ENCODE data around the gene ARHGAP30. TPM values are rescaled to one million over a fixed set of nuclear protein-coding genes. Genes with fewer than 3 reads are reported as not detected.
"Not testable (repeated sequence)": the region's sequence is repeated elsewhere in the genome, so short reads cannot be mapped to it uniquely, and the experiment has no call there.

The ARHGAP30 gene
- polyA plus RNA-seq, 1 of the 3 experiments (the other 2 are of a cell fraction) = not detected

- H3K27ac ChIP-seq (ENCODE audit: low read depth in 2 of 2, low read length in 1 of 2); H3K36me3 ChIP-seq (replicated peaks in 1 of 2; ENCODE audit: control insufficient read depth in 1 of 2, insufficient read depth in 2 of 2, low read length in 1 of 2); H3K4me3 ChIP-seq (ENCODE audit: low read depth in 2 of 2, low read length in 1 of 2); POLR2A ChIA-PET; H2AFZ ChIP-seq (ENCODE audit: low read depth); H3K27me3 ChIP-seq (ENCODE audit: insufficient read depth); H3K9me2 ChIP-seq; H4K20me1 ChIP-seq (ENCODE audit: insufficient read depth); H3K4me1 ChIP-seq (ENCODE audit: control insufficient read depth in 1 of 2, insufficient read depth in 2 of 2, low read depth in 1 of 2, low read length in 1 of 2); H3F3A ChIP-seq (replicated peaks; ENCODE audit: insufficient read depth); H3K9ac ChIP-seq; CTCF ChIA-PET; DNase-seq; H3K79me2 ChIP-seq (ENCODE audit: insufficient read depth); H3K4me2 ChIP-seq; H3K9me3 ChIP-seq: not testable (repeated sequence)
- 53% methylated on average over 1 of the region's 1 CpG for whole genome bisulfite sequencing (ENCODE audit: low lambda C conversion rate)
These were observed 53.0 kb downstream of the ARHGAP30 start for GRCh38 chr1:161016683-161017082.

GRCh38 chr1:161013488-161014230 is 56.0 kb downstream of the ARHGAP30 start:
- Histone ChIP-seq H3K9ac (no peak overlapping the region), H4K20me1 (ENCODE audit: insufficient read depth) (no peaks in the 10 kb centered on the region), H3K27ac (ENCODE audit: low read depth in 2 of 2, low read length in 1 of 2) (no peak overlapping the region), H3K4me2 (no peak overlapping the region), H3K36me3 (replicated peaks in 1 of 2; ENCODE audit: control insufficient read depth in 1 of 2, insufficient read depth in 2 of 2, low read length in 1 of 2) (no peaks in the 10 kb centered on the region), H3K9me2 (no peaks in the 10 kb centered on the region), H3K79me2 (ENCODE audit: insufficient read depth) (no peaks in the 10 kb centered on the region), H3K27me3 (ENCODE audit: insufficient read depth) (no peaks in the 10 kb centered on the region), H2AFZ (ENCODE audit: low read depth) (peak overlapping the region; percentile 48), H3K4me1 (ENCODE audit: control insufficient read depth in 1 of 2, insufficient read depth in 2 of 2, low read depth in 1 of 2, low read length in 1 of 2) (no peaks in the 10 kb centered on the region), H3K9me3 (no peaks in the 10 kb centered on the region), H3F3A (replicated peaks; ENCODE audit: insufficient read depth) (no peaks in the 10 kb centered on the region), H3K4me3 (ENCODE audit: low read depth in 2 of 2, low read length in 1 of 2) (no peak overlapping the region)
- no peak for DNase-seq
- POLR2A ChIA-PET = no interaction called here
- TF ChIP-seq CTCF (IDR thresholded peaks at IDR 0.05) (no peak), FOXJ3 (CRISPR knock-in tag; IDR thresholded peaks at IDR 0.05) (no peak), YY1 (IDR thresholded peaks at IDR 0.05; ENCODE audit: low read depth) (no peak), USF2 (IDR thresholded peaks at IDR 0.05; ENCODE audit: borderline replicate concordance, low read depth, low read length) (no peak), SMC3 (IDR thresholded peaks at IDR 0.05; ENCODE audit: low read depth, low read length) (no peak), FOXM1 (IDR thresholded peaks at IDR 0.05; ENCODE audit: low read depth) (no peak), JUND (IDR thresholded peaks at IDR 0.05) (no peak), TEAD4 (IDR thresholded peaks at IDR 0.05; ENCODE audit: borderline replicate concordance, insufficient read depth) (no peak), MAX (IDR thresholded peaks at IDR 0.05; ENCODE audit: low read depth) (no peak), ZBTB33 (IDR thresholded peaks at IDR 0.05; ENCODE audit: borderline replicate concordance, low read depth) (no peak), GABPA (IDR thresholded peaks at IDR 0.05; ENCODE audit: low read depth) (no peak), PBX3 (IDR thresholded peaks at IDR 0.05) (no peak), IRF3 (IDR thresholded peaks at IDR 0.05; ENCODE audit: low read depth, low read length) (no peak), NFIC (IDR thresholded peaks at IDR 0.05; ENCODE audit: borderline replicate concordance) (no peak), USF1 (IDR thresholded peaks at IDR 0.05; ENCODE audit: borderline replicate concordance, low read depth) (no peak), GATA2 (CRISPR knock-in tag; IDR thresholded peaks at IDR 0.05) (no peak), RFX5 (IDR thresholded peaks at IDR 0.05; ENCODE audit: low read length) (no peak), FOSL2 (IDR thresholded peaks at IDR 0.05; ENCODE audit: borderline replicate concordance, low read depth) (no peak), TCF12 (IDR thresholded peaks at IDR 0.05) (no peak), RCOR1 (IDR thresholded peaks at IDR 0.05; ENCODE audit: low read length) (no peak)
- CTCF ChIA-PET = interaction anchor here (0.6 to 0.8 kb wide), 3 partner anchors 16 to 371 kb away, joined by 3 read pairs; no protein-coding TSS in a partner anchor
- 81% methylated on average over 15 of the region's 15 CpGs for WGBS (ENCODE audit: low lambda C conversion rate)

Measured in SK-N-SH (cell line).